Kidney (tissue), 14 donors: ENCODE measurements around the gene PC. TPM values are rescaled to one million over a fixed set of nuclear protein-coding genes. Genes with fewer than 3 reads are reported as not detected.

Experiments
- DNase-seq, 5 donors: peaks; one replicate each; pipeline ENCODE4 v3.0.0-alpha.2; 2013 to 2020
- FAIRE-seq: peaks from 2 replicates; lab custom pipeline; 2012; peaks lifted over from hg19 to GRCh38; lab: Jason Lieb, UNC
- H3K27ac ChIP-seq, 2 donors: one replicate each; pipeline ENCODE4 v1.7.0; 2013; ENCODE audit warnings: low read depth in 2 of 2, low read length in 2 of 2, inconsistent platforms in 1 of 2
- H3K27me3 ChIP-seq: one replicate; pipeline ENCODE4 v1.7.1; 2013; ENCODE audit warnings: low read length, inconsistent platforms; ENCODE audit not compliant: control insufficient read depth, insufficient read depth
- H3K36me3 ChIP-seq, 3 donors: one replicate each; pipeline versions ENCODE4 v1.7.0 to v1.7.1; 2013; ENCODE audit warnings: low read length in 3 of 3, control low read depth in 1 of 3, inconsistent platforms in 1 of 3; ENCODE audit not compliant: insufficient read depth in 3 of 3, control insufficient read depth in 2 of 3
- H3K4me1 ChIP-seq, 3 donors: one replicate each; pipeline versions ENCODE4 v1.7.0 to v1.7.1; 2013; ENCODE audit warnings: low read length in 3 of 3, inconsistent platforms in 1 of 3, low read depth in 1 of 3; ENCODE audit not compliant: control insufficient read depth in 2 of 3, insufficient read depth in 2 of 3
- H3K4me3 ChIP-seq, 3 donors: one replicate each; pipeline versions ENCODE4 v1.7.0 to v1.8.1; 2013; ENCODE audit warnings: low read length in 3 of 3, control low read depth in 1 of 3, inconsistent platforms in 1 of 3
- H3K9ac ChIP-seq, 3 donors: one replicate each; pipeline versions ENCODE4 v1.7.0 to v1.7.1; 2013; ENCODE audit warnings: low read length in 3 of 3, control low read depth in 1 of 3, inconsistent platforms in 1 of 3
- H3K9me3 ChIP-seq, 3 donors: one replicate each; pipeline versions ENCODE4 v1.7.0 to v1.7.1; 2013; ENCODE audit warnings: low read length in 3 of 3, control low read depth in 1 of 3, inconsistent platforms in 1 of 3; ENCODE audit not compliant: control insufficient read depth in 2 of 3, insufficient read depth in 1 of 3
- intact Hi-C: fragments of 100-400 bp; cut with DNase I; formaldehyde crosslinking; loops from one replicate; pipeline ENCODE4 v1.11.1; 2022
- polyA plus RNA-seq: library from polyadenylated mRNA; stranded (reverse); fragments of 350-450 nt; fragmentation: Illumina TruSeq; extraction: RNeasy Lipid Tissue Mini Kit (QIAGEN cat#74804); gene quantifications from one replicate; pipeline ENCODE4 v1.2.3, GENCODE V29; 2014; ENCODE audit warnings: low read depth, low replicate concordance; ENCODE audit not compliant: insufficient read depth
- total RNA-seq: library from RNA; stranded (reverse); fragmentation: NEBNext Ultra II Directional; extraction: Animal tissue kit (Norgen Biotek cat#: 25700); gene quantifications from one replicate; pipeline ENCODE4 v1.2.1, GENCODE V29; 2021
- TF ChIP-seq, protein P1 (sequence below): IDR thresholded peaks from 3 replicates; pipeline ENCODE4 v1.5.1; 2012; ENCODE audit warnings: mild to moderate bottlenecking, moderate library complexity, borderline replicate concordance; ENCODE audit not compliant: insufficient read depth; ENCODE audit errors: extremely low read depth
- donor health status: control.
- donor health status: control.
- donor health status: control.
- donor health status: control.
- donor health status: control.
- donor health status: DM: yes; HTN: yes; CAD: no.
- donor health status: Normal renal cell carcinoma (clear cell type).

PC gene
- total and polyA plus RNA-seq, 2 donors from 2014 or later, result 20.8 to 95.2 TPM

DNA sequence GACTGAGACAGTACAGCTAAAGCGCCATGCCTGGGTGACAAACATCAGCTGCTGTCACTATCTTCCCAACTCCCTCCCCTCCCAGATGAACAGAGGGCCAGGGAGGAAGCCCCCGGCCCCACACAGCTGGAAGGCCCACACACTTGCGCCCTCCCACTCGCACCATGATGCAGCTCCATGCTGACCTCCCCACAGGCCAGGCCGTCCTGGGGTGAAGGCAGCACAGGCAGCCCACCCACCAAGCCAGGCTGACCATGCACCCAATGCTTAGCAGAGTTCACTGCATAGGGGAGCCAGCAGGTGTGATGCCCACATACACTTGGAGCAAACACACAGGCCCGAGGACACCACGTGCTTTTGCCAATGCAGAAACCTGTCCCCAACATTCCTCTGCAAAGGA, 79.2 kb downstream of the PC start:
- FAIRE-seq (no peak), DNase-seq (peak in 2 of 5 donors; percentile 54 to 61)
- H3K9ac ChIP-seq, result no peak overlapping the region
- H3K9me3 ChIP-seq, result no peaks in the 10 kb centered on the region
- H3K27me3 ChIP-seq, result no peaks in the 10 kb centered on the region
- H3K27ac ChIP-seq, result no peak overlapping the region
- TF ChIP-seq, protein P1, sequence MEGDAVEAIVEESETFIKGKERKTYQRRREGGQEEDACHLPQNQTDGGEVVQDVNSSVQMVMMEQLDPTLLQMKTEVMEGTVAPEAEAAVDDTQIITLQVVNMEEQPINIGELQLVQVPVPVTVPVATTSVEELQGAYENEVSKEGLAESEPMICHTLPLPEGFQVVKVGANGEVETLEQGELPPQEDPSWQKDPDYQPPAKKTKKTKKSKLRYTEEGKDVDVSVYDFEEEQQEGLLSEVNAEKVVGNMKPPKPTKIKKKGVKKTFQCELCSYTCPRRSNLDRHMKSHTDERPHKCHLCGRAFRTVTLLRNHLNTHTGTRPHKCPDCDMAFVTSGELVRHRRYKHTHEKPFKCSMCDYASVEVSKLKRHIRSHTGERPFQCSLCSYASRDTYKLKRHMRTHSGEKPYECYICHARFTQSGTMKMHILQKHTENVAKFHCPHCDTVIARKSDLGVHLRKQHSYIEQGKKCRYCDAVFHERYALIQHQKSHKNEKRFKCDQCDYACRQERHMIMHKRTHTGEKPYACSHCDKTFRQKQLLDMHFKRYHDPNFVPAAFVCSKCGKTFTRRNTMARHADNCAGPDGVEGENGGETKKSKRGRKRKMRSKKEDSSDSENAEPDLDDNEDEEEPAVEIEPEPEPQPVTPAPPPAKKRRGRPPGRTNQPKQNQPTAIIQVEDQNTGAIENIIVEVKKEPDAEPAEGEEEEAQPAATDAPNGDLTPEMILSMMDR, result no peak
- H3K4me1 ChIP-seq, result peaks cover 0 to 8% (median 5%) of the 10 kb centered on the region in 3 donors
- H3K36me3 ChIP-seq, result no peaks in the 10 kb centered on the region
- no peak overlapping the region for H3K4me3 ChIP-seq
- intact Hi-C loops, result no loop called here

DNA sequence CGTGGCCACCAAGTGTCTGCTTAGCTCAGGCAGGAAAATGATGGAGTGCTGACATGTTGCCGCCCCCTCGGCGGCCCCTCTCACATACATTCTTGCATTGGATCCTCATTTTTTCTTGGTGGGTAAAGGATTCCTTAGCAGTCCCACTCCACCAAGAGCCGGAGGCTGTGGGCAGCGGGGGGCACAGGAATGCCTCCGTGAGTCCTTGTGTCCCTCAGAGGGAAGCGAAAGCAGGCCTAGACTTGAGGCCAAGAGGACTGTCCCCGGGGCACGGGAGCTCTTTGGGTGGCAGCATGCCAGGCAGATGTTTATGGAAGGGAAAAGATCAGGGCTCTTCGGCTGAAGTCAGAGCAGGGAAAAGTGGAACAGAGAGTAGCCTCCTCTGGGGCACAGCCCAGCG, 79.7 kb downstream of the PC start:
- H3K4me1 ChIP-seq, result peaks cover 0 to 8% (median 5%) of the 10 kb centered on the region in 3 donors

DNA sequence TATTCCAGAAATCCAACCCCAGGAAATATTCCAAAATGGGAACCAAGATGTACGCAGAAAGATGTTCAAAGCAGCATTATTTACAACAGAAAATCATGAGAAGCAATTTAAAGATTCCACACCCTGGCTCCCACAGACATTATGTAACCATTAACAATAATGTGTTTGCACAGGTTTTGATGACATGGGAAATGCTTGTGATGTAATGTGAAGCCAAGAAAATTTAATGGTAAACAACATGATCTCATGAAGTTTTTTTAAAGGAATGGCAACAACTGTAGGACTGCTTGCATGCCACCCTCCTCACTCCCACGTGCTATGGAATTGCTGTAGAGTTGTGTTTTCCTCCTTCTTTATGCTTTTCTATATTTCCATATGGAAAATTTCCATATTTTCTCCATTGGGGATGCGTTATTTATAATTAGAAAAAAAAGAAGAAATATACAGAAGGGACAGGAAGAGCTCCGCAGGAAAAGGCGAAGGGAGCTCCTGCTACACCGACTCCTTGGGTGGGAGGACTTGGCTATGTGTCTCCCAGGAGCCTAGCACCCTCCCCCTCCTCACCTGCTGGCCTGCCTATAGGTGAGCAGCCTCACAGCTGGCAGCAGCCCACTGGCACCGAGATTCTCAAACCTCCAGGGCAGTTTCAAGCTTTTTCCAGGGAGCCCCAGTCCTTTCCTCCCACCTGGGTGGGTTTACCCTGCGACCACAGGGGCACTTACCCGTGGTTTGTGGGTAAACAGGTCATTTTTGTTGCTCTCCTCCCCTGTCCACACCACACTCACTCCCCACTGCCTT, 80.4 kb downstream of the PC start:
- intact Hi-C loops, result no loop called here
- Histone ChIP-seq H3K27me3 (no peaks in the 10 kb centered on the region), H3K27ac (no peak overlapping the region), H3K4me1 (peaks cover 0 to 8% (median 5%) of the 10 kb centered on the region in 3 donors), H3K9me3 (no peaks in the 10 kb centered on the region), H3K9ac (no peak overlapping the region), H3K36me3 (no peaks in the 10 kb centered on the region), H3K4me3 (no peak overlapping the region)
- FAIRE-seq, result no peak
- TF ChIP-seq, protein P1, result no peak
- peak in 3 of 5 donors; percentile 49 to 58 (median 53) for DNase-seq

More for the DNA sequence above, 79.7 kb downstream of the PC start:
- Histone ChIP-seq H3K27ac (no peak overlapping the region), H3K4me3 (no peak overlapping the region), H3K9ac (no peak overlapping the region), H3K9me3 (no peaks in the 10 kb centered on the region), H3K36me3 (no peaks in the 10 kb centered on the region), H3K27me3 (no peaks in the 10 kb centered on the region)
- FAIRE-seq (no peak), DNase-seq (peak in 4 of 5 donors; percentile 57 to 73 (median 58))
- TF ChIP-seq, protein P1, result no peak
- intact Hi-C loops, result no loop called here
